OCI-LY1 (cell line): Measurements from ENCODE around the gene ZNF503.

Source experiments
- H2AFZ ChIP-seq: fragments of 200-600 bp; sonication (generic), shearing (Covaris generic); 2 replicates; pipeline ENCODE4 v1.6.0; 2014; ENCODE audit warnings: antibody characterized with exemption, mild to moderate bottlenecking, low read length
- H3F3A ChIP-seq: fragments of 200-600 bp; sonication (generic), shearing (Covaris generic); 2 replicates; pipeline ENCODE4 v1.6.0; 2014; ENCODE audit warnings: mild to moderate bottlenecking, antibody characterized with exemption, low read length, moderate library complexity; ENCODE audit not compliant: insufficient read depth
- H3K27ac ChIP-seq: fragments of 200-600 bp; sonication (generic); 2 replicates; pipeline ENCODE4 v1.5.1; 2014; ENCODE audit warnings: low read length, mixed run types, mild to moderate bottlenecking, low read depth; ENCODE audit not compliant: poor library complexity, severe bottlenecking
- H3K27me3 ChIP-seq: fragments of 200-600 bp; sonication (generic); 2 replicates; pipeline ENCODE4 v1.6.0; 2014; ENCODE audit warnings: antibody characterized with exemption, mild to moderate bottlenecking, low read length, moderate library complexity; ENCODE audit not compliant: insufficient read depth
- H3K36me3 ChIP-seq: fragments of 200-600 bp; sonication (generic); 2 replicates; pipeline ENCODE4 v1.6.1; 2014; ENCODE audit warnings: mild to moderate bottlenecking, antibody characterized with exemption, low read length, moderate library complexity, mixed read lengths; ENCODE audit not compliant: insufficient read depth
- H3K4me1 ChIP-seq: fragments of 200-600 bp; sonication (generic); 2 replicates; pipeline ENCODE4 v1.5.1; 2014; ENCODE audit warnings: mild to moderate bottlenecking, low read length, moderate library complexity; ENCODE audit not compliant: insufficient read depth, severe bottlenecking
- H3K4me2 ChIP-seq: fragments of 200-600 bp; sonication (generic), shearing (Covaris generic); 2 replicates; pipeline ENCODE4 v1.6.1; 2014; ENCODE audit warnings: low read length
- H3K4me3 ChIP-seq: fragments of 200-600 bp; sonication (generic); 2 replicates; pipeline ENCODE4 v1.5.1; 2014; ENCODE audit warnings: low read length, low read depth, mild to moderate bottlenecking, mixed read lengths; ENCODE audit not compliant: poor library complexity, severe bottlenecking
- H3K79me2 ChIP-seq: fragments of 200-600 bp; shearing (Covaris generic); 2 replicates; pipeline ENCODE4 v1.6.1; 2016; ENCODE audit warnings: mixed run types, low read length, mixed read lengths; ENCODE audit not compliant: insufficient read depth
- H3K9ac ChIP-seq: fragments of 200-600 bp; sonication (generic), shearing (Covaris generic); 2 replicates; pipeline ENCODE4 v1.6.1; 2014; ENCODE audit warnings: mild to moderate bottlenecking, low read length, mixed read lengths
- H3K9me2 ChIP-seq: fragments of 200-600 bp; sonication (generic), shearing (Covaris generic); 2 replicates; pipeline ENCODE4 v1.6.1; 2014; ENCODE audit warnings: low read depth, mild to moderate bottlenecking, low read length, mixed read lengths
- H3K9me3 ChIP-seq: fragments of 200-600 bp; shearing (Covaris generic); 2 replicates; pipeline ENCODE4 v1.6.1; 2014; ENCODE audit warnings: low read length, mixed read lengths
- H4K20me1 ChIP-seq: fragments of 200-600 bp; sonication (generic), shearing (Covaris generic); 2 replicates; pipeline ENCODE4 v1.6.0; 2016; ENCODE audit warnings: mild to moderate bottlenecking, low read length; ENCODE audit not compliant: insufficient read depth
- EZH2 ChIP-seq: fragments of 200-600 bp; sonication (generic), shearing (Covaris generic); IDR thresholded peaks from 2 replicates; pipeline ENCODE4 v1.8.0; 2017; ENCODE audit warnings: borderline replicate concordance, mixed run types, mild to moderate bottlenecking, antibody characterized with exemption, low read length, moderate library complexity, mixed read lengths
- TF ChIP-seq, protein P1 (sequence below): fragments of 200-600 bp; sonication (generic), shearing (Covaris generic); IDR thresholded peaks from 2 replicates; pipeline ENCODE4 v1.5.1; 2017; ENCODE audit warnings: mild to moderate bottlenecking, antibody characterized with exemption, low read length, moderate library complexity, mixed read lengths

ZNF503 gene

DNA sequence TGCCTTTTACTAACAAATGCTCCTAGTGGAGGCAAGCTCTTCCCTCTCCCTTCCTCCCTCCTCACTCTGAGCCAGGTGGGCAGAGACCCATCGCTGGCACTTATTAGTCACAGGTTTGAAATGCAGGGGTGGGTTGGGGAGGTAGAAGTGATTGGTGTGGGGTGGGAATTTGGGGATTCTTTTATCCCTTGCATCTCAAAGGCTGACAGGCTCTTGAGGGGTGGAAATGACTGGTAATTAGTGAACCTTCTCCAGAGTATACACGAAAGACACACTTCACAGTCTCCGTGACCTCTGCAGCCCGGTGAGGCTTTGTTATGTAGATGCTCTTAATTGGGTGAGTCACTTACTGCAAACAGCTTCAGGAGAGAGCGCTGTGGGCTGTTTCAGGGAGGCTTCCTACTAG lies 16.0 kb upstream of the ZNF503 start:
- Histone ChIP-seq H3K27me3 (0 out of 2 replicates have a peak, but pooled peaks cover 3% of the 10 kb centered on the region), H3K9me3 (no peaks in the 10 kb centered on the region)

DNA sequence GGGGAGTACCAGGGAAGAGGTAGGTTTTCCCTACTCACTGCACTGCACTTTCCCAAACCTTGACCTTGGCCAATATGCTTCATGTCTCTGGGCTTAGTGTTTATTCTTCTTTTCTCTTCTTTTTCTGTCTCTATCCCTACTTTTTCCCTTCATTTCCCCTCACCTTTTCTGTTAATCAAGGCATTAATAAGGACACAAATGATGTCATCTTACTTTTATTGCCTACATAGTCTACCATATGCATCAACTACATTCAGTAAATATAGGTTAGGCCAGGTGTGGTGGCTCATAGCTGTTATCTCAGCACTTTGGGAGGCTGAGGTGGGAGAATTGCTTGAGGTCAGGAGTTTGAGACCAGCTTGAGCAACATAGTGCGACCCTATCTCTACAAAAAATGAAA lies 13.0 kb upstream of the ZNF503 start:
- H3K36me3 ChIP-seq: no peaks in the 10 kb centered on the region
- no peaks in the 10 kb centered on the region for H4K20me1 ChIP-seq
- H2AFZ ChIP-seq: no peak overlapping the region
- no peak overlapping the region for H3K9ac ChIP-seq
- H3K79me2 ChIP-seq: no peaks in the 10 kb centered on the region
- no peak overlapping the region for H3K27ac ChIP-seq
- H3K4me2 ChIP-seq: no peak overlapping the region
- no peaks in the 10 kb centered on the region for H3K4me1 ChIP-seq
- no peaks in the 10 kb centered on the region for H3K9me3 ChIP-seq
- H3F3A ChIP-seq: no peaks in the 10 kb centered on the region
- H3K27me3 ChIP-seq: no peaks in the 10 kb centered on the region
- TF ChIP-seq, protein P1, sequence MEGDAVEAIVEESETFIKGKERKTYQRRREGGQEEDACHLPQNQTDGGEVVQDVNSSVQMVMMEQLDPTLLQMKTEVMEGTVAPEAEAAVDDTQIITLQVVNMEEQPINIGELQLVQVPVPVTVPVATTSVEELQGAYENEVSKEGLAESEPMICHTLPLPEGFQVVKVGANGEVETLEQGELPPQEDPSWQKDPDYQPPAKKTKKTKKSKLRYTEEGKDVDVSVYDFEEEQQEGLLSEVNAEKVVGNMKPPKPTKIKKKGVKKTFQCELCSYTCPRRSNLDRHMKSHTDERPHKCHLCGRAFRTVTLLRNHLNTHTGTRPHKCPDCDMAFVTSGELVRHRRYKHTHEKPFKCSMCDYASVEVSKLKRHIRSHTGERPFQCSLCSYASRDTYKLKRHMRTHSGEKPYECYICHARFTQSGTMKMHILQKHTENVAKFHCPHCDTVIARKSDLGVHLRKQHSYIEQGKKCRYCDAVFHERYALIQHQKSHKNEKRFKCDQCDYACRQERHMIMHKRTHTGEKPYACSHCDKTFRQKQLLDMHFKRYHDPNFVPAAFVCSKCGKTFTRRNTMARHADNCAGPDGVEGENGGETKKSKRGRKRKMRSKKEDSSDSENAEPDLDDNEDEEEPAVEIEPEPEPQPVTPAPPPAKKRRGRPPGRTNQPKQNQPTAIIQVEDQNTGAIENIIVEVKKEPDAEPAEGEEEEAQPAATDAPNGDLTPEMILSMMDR: no peak
- TF ChIP-seq EZH2: no peak
- no peak overlapping the region for H3K4me3 ChIP-seq
- H3K9me2 ChIP-seq: no peaks in the 10 kb centered on the region

More for the DNA sequence above, 16.0 kb upstream of the ZNF503 start:
- Histone ChIP-seq H3K4me3 (no peak overlapping the region), H3K9ac (no peak overlapping the region), H3K79me2 (no peaks in the 10 kb centered on the region), H4K20me1 (no peaks in the 10 kb centered on the region), H3K4me2 (no peak overlapping the region), H3K27ac (no peak overlapping the region), H3K4me1 (no peaks in the 10 kb centered on the region), H3K9me2 (no peaks in the 10 kb centered on the region), H2AFZ (no peak overlapping the region), H3K36me3 (no peaks in the 10 kb centered on the region), H3F3A (no peaks in the 10 kb centered on the region)
- TF ChIP-seq, protein P1: no peak
- no peak for TF ChIP-seq EZH2

DNA sequence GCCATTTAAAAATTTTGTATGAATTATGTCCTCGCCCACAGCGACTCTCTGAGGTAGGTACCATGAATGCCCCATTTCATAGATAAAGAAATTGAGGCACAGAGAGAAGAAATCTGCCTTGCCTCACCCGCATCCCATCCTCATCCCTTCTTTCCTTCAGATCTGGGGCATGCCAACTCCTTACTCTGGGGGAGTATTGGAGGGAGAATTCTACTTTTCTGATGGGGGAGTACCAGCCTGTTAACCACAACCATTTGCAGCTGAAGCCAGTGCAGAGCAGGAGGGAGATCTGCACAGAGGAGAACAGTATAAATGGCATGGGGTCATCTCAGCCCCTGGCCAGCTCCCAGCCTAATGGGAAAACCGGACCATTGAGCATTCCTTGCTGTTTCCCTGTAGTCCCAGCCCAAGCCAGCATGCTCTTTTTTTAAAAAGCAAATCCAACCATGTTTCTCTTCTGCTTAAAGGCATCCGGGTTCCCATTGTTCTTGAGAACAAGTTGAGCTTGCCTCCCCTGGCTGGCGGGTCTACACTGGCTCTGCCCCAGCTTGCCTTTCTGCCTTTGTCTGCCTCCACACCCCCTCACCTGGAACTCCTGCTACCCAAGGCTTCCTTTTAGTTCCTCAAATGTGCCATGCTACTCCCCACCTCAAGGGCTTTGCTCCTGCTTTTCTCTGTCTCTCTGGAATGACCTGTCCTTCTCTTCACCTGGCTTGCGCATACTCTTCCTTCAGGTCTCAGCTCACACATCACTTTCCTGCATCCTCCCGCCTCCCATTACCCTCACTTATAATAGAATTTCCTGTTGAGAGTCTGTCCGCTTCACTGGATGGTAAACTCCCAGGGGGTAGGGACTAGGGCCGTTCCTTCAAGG lies 8.8 kb upstream of the ZNF503 start:
- Histone ChIP-seq H3K4me1 (no peaks in the 10 kb centered on the region), H3K4me3 (no peak overlapping the region), H3F3A (no peaks in the 10 kb centered on the region), H3K27me3 (no peaks in the 10 kb centered on the region), H3K27ac (no peak overlapping the region), H4K20me1 (no peaks in the 10 kb centered on the region), H2AFZ (no peak overlapping the region), H3K9me3 (no peaks in the 10 kb centered on the region), H3K79me2 (no peaks in the 10 kb centered on the region), H3K4me2 (no peak overlapping the region), H3K36me3 (no peaks in the 10 kb centered on the region), H3K9me2 (no peaks in the 10 kb centered on the region), H3K9ac (no peak overlapping the region)
- TF ChIP-seq EZH2: no peak
- TF ChIP-seq, protein P1: no peak
